ENCODE data around the gene LUM.

Gene LUM

DNA sequence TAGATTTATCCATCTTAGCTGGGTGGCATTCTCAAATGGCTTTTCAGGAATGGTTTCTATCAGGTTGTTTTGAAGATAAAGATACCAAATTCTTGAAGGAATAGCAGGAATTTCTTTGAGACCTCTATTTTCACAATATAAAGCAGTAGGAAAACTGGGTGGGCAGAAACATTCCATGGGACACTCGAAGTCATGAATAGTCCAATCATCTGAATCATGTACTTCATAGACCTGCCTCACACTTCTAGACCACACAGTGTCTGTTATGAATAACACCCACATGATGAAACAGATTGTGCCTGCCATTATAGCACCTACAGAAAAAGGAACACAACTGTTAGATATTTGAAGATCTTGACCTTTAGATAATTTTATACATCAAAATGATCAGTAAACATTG, 55.3 kb downstream of the LUM start:
- no peak for DNase-seq (ENCODE audit: low read depth)
- TF ChIP-seq CTCF (IDR thresholded peaks at IDR 0.05; ENCODE audit: control insufficient read depth, extremely low read depth, insufficient read depth) = no peak

GRCh38 chr12:91053951-91054715, 57.2 kb downstream of the LUM start:
- no peak for TF ChIP-seq CTCF (IDR thresholded peaks at IDR 0.05; ENCODE audit: control insufficient read depth, extremely low read depth, insufficient read depth)
- H3K4me3 ChIP-seq (ENCODE audit: low read depth, low read length) = no peak overlapping the region
- DNase-seq (ENCODE audit: low read depth) = no peak

More for the DNA sequence above, 55.3 kb downstream of the LUM start:
- no peak overlapping the region for H3K4me3 ChIP-seq (ENCODE audit: low read depth, low read length)

Measured in LNCaP clone FGC (cell line).